ENCODE measurements around the gene CIROP. TPM values are rescaled to one million over a fixed set of nuclear protein-coding genes. Genes with fewer than 3 reads are reported as not detected.
"Not testable (repeated sequence)": the region's sequence is repeated elsewhere in the genome, so short reads cannot be mapped to it uniquely, and the experiment has no call there.

Gene CIROP
- total and polyA plus RNA-seq, 4 donors = not detected

DNA sequence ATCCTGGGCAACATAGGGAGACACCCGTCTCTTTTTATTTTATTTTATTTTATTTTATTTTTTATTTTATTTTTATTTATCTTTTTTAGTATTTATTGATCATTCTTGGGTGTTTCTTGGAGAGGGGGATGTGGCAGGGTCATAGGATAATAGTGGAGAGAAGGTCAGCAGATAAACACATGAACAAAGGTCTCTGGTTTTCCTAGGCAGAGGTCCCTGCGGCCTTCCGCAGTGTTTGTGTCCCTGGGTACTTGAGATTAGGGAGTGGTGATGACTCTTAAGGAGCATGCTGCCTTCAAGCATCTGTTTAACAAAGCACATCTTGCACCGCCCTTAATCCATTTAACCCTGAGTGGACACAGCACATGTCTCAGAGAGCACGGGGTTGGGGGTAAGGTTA, 2.8 kb upstream of the CIROP start:
- not testable (repeated sequence) for H3K27ac ChIP-seq (ENCODE audit: low read depth in 1 of 2, low read length in 2 of 2); DNase-seq (ENCODE audit: low spot score); H3K4me3 ChIP-seq (ENCODE audit: low read depth in 1 of 3, low read length in 3 of 3); H3K9ac ChIP-seq (ENCODE audit: low read depth in 1 of 2, low read length in 2 of 2); H3K9me3 ChIP-seq (ENCODE audit: control insufficient read depth in 4 of 4, low read length in 3 of 4); H3K27me3 ChIP-seq (ENCODE audit: control insufficient read depth in 4 of 4, insufficient read depth in 4 of 4, low read length in 3 of 4); H3K4me1 ChIP-seq (ENCODE audit: control insufficient read depth in 4 of 4, insufficient read depth in 4 of 4, low read length in 3 of 4); H3K36me3 ChIP-seq (ENCODE audit: control insufficient read depth in 4 of 4, insufficient read depth in 3 of 4, low read depth in 1 of 4, low read length in 3 of 4)
- 93% methylated on average over 3 of the region's 5 CpGs for WGBS

- Histone ChIP-seq H3K27me3 (ENCODE audit: control insufficient read depth in 4 of 4, insufficient read depth in 4 of 4, low read length in 3 of 4) (no peaks in the 10 kb centered on the region), H3K9ac (ENCODE audit: low read depth in 1 of 2, low read length in 2 of 2) (no peak overlapping the region), H3K4me3 (ENCODE audit: low read depth in 1 of 3, low read length in 3 of 3) (no peak overlapping the region), H3K9me3 (ENCODE audit: control insufficient read depth in 4 of 4, low read length in 3 of 4) (no peaks in the 10 kb centered on the region), H3K27ac (ENCODE audit: low read depth in 1 of 2, low read length in 2 of 2) (no peak overlapping the region), H3K4me1 (ENCODE audit: control insufficient read depth in 4 of 4, insufficient read depth in 4 of 4, low read length in 3 of 4) (no peaks in the 10 kb centered on the region), H3K36me3 (ENCODE audit: control insufficient read depth in 4 of 4, insufficient read depth in 3 of 4, low read depth in 1 of 4, low read length in 3 of 4) (no peaks in the 10 kb centered on the region)
- DNase-seq (ENCODE audit: low spot score) = no peak
- no peak for TF ChIP-seq JUND (IDR thresholded peaks at IDR 0.05)
- TF ChIP-seq RAD21 (IDR thresholded peaks at IDR 0.05) = no peak
- TF ChIP-seq, protein P1, sequence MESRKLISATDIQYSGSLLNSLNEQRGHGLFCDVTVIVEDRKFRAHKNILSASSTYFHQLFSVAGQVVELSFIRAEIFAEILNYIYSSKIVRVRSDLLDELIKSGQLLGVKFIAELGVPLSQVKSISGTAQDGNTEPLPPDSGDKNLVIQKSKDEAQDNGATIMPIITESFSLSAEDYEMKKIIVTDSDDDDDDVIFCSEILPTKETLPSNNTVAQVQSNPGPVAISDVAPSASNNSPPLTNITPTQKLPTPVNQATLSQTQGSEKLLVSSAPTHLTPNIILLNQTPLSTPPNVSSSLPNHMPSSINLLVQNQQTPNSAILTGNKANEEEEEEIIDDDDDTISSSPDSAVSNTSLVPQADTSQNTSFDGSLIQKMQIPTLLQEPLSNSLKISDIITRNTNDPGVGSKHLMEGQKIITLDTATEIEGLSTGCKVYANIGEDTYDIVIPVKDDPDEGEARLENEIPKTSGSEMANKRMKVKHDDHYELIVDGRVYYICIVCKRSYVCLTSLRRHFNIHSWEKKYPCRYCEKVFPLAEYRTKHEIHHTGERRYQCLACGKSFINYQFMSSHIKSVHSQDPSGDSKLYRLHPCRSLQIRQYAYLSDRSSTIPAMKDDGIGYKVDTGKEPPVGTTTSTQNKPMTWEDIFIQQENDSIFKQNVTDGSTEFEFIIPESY (IDR thresholded peaks at IDR 0.05) = no peak
- no peak for TF ChIP-seq HNF4A (conservative IDR thresholded peaks at IDR 0.05)
- TF ChIP-seq RXRA (IDR thresholded peaks at IDR 0.05) = no peak
- no peak for TF ChIP-seq CTCF (IDR thresholded peaks at IDR 0.05; ENCODE audit: low read depth, low read length, missing input control)
- TF ChIP-seq, protein P2, sequence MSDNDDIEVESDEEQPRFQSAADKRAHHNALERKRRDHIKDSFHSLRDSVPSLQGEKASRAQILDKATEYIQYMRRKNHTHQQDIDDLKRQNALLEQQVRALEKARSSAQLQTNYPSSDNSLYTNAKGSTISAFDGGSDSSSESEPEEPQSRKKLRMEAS (IDR thresholded peaks at IDR 0.05) = no peak
- no peak for TF ChIP-seq YY1 (IDR thresholded peaks at IDR 0.05)
- TF ChIP-seq TAF1 (conservative IDR thresholded peaks at IDR 0.05) = no peak
- no peak for TF ChIP-seq NR2F2 (IDR thresholded peaks at IDR 0.05)
- TF ChIP-seq GABPA (IDR thresholded peaks at IDR 0.05 in 1 of 2, conservative IDR thresholded peaks at IDR 0.05 in 1 of 2) = no peak
- TF ChIP-seq, protein P3, sequence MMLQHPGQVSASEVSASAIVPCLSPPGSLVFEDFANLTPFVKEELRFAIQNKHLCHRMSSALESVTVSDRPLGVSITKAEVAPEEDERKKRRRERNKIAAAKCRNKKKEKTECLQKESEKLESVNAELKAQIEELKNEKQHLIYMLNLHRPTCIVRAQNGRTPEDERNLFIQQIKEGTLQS (IDR thresholded peaks at IDR 0.05) = no peak
- TF ChIP-seq SP1 (IDR thresholded peaks at IDR 0.05) = no peak
- TF ChIP-seq FOXA2 (IDR thresholded peaks at IDR 0.05) = no peak
- no peak for TF ChIP-seq FOXA1 (IDR thresholded peaks at IDR 0.05)
- no peak for TF ChIP-seq EGR1 (IDR thresholded peaks at IDR 0.05; ENCODE audit: low read depth in 2 of 2)
- TF ChIP-seq, protein P4, sequence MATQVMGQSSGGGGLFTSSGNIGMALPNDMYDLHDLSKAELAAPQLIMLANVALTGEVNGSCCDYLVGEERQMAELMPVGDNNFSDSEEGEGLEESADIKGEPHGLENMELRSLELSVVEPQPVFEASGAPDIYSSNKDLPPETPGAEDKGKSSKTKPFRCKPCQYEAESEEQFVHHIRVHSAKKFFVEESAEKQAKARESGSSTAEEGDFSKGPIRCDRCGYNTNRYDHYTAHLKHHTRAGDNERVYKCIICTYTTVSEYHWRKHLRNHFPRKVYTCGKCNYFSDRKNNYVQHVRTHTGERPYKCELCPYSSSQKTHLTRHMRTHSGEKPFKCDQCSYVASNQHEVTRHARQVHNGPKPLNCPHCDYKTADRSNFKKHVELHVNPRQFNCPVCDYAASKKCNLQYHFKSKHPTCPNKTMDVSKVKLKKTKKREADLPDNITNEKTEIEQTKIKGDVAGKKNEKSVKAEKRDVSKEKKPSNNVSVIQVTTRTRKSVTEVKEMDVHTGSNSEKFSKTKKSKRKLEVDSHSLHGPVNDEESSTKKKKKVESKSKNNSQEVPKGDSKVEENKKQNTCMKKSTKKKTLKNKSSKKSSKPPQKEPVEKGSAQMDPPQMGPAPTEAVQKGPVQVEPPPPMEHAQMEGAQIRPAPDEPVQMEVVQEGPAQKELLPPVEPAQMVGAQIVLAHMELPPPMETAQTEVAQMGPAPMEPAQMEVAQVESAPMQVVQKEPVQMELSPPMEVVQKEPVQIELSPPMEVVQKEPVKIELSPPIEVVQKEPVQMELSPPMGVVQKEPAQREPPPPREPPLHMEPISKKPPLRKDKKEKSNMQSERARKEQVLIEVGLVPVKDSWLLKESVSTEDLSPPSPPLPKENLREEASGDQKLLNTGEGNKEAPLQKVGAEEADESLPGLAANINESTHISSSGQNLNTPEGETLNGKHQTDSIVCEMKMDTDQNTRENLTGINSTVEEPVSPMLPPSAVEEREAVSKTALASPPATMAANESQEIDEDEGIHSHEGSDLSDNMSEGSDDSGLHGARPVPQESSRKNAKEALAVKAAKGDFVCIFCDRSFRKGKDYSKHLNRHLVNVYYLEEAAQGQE (IDR thresholded peaks at IDR 0.05) = no peak
Measured at GRCh38 chr14:23106747-23107045, 1.9 kb upstream of the CIROP start.
